Neural progenitor cell (in vitro differentiated cells): ENCODE data around the gene TLR6. TPM values are rescaled to one million over a fixed set of nuclear protein-coding genes. Genes with fewer than 3 reads are reported as not detected.

Source experiments
- DNase-seq: peaks from one replicate; pipeline ENCODE4 v3.0.0-alpha.2; 2016; ENCODE audit warnings: low spot score
- H2AFZ ChIP-seq: fragments of 200-600 bp; sonication (generic); replicated peaks from 2 replicates; pipeline ENCODE4 v1.6.1; 2016; ENCODE audit warnings: antibody characterized with exemption
- H3F3A ChIP-seq: fragments of 200-600 bp; sonication (generic); 2 replicates; pipeline ENCODE4 v1.6.1; 2016; ENCODE audit warnings: antibody characterized with exemption, low read depth
- H3K27ac ChIP-seq: fragments of 200-600 bp; sonication (generic); 2 replicates; pipeline ENCODE4 v1.5.1; 2016; ENCODE audit warnings: mild to moderate bottlenecking
- H3K27me3 ChIP-seq: fragments of 200-600 bp; sonication (generic); 2 replicates; pipeline ENCODE4 v1.6.1; 2016; ENCODE audit warnings: mild to moderate bottlenecking, moderate library complexity
- H3K36me3 ChIP-seq: fragments of 200-600 bp; sonication (generic); 2 replicates; pipeline ENCODE4 v1.5.1; 2016
- H3K4me1 ChIP-seq: fragments of 200-600 bp; sonication (generic); 2 replicates; pipeline ENCODE4 v1.6.1; 2016; ENCODE audit warnings: mixed run types
- H3K4me2 ChIP-seq: fragments of 200-600 bp; sonication (generic); 2 replicates; pipeline ENCODE4 v1.6.1; 2016
- H3K4me3 ChIP-seq: fragments of 200-600 bp; sonication (generic); 2 replicates; pipeline ENCODE4 v1.5.1; 2016
- H3K79me2 ChIP-seq: fragments of 200-600 bp; sonication (generic); 2 replicates; pipeline ENCODE4 v1.6.1; 2016; ENCODE audit warnings: low read depth
- H3K9ac ChIP-seq: fragments of 200-600 bp; sonication (generic); 2 replicates; pipeline ENCODE4 v1.6.1; 2016
- H3K9me3 ChIP-seq: fragments of 200-600 bp; sonication (generic); 2 replicates; pipeline ENCODE4 v1.5.1; 2016; ENCODE audit warnings: low read depth
- H4K20me1 ChIP-seq: fragments of 200-600 bp; sonication (generic); 2 replicates; pipeline ENCODE4 v1.6.1; 2016; ENCODE audit warnings: low read depth
- H3K27ac Mint-ChIP-seq: 3 replicates; pipeline ENCODE4 v1.8.0; 2021; ENCODE audit warnings: mixed read lengths
- H3K27me3 Mint-ChIP-seq: 2 replicates; pipeline ENCODE4 v1.8.0; 2022; ENCODE audit warnings: low read depth, mild to moderate bottlenecking, inconsistent platforms, moderate library complexity, mixed read lengths; ENCODE audit not compliant: insufficient read depth
- H3K36me3 Mint-ChIP-seq: 3 replicates; pipeline ENCODE4 v1.8.0; 2021; ENCODE audit warnings: mixed read lengths
- H3K4me1 Mint-ChIP-seq: 3 replicates; pipeline ENCODE4 v1.8.0; 2021; ENCODE audit warnings: mixed read lengths
- H3K4me3 Mint-ChIP-seq: 3 replicates; pipeline ENCODE4 v1.8.0; 2021; ENCODE audit warnings: mild to moderate bottlenecking, moderate library complexity, mixed read lengths
- H3K9me3 Mint-ChIP-seq: 3 replicates; pipeline ENCODE4 v1.8.0; 2020; ENCODE audit warnings: mixed read lengths
- EZH2 ChIP-seq: fragments of 200-600 bp; sonication (generic); IDR thresholded peaks from 2 replicates; pipeline ENCODE4 v1.6.1; 2017; ENCODE audit warnings: antibody characterized with exemption, mild to moderate bottlenecking, moderate library complexity
- EZH2phosphoT487 ChIP-seq: fragments of 200-600 bp; sonication (generic); IDR thresholded peaks from 2 replicates; pipeline ENCODE4 v1.6.1; 2017; ENCODE audit warnings: antibody characterized with exemption
- total RNA-seq: library from RNA; depleted of rRNA; stranded (reverse); fragments of >200 nt; gene quantifications from 2 replicates; pipeline ENCODE4 v1.2.3, GENCODE V29; 2015; ENCODE audit warnings: low replicate concordance
- TF ChIP-seq, protein P1 (sequence below): fragments of 200-600 bp; sonication (generic); IDR thresholded peaks from 2 replicates; pipeline ENCODE4 v1.5.1; 2017; ENCODE audit warnings: antibody characterized with exemption, mild to moderate bottlenecking

TLR6 gene
- total RNA-seq, 1 donor from 2014 or later = 0.07 TPM

DNA sequence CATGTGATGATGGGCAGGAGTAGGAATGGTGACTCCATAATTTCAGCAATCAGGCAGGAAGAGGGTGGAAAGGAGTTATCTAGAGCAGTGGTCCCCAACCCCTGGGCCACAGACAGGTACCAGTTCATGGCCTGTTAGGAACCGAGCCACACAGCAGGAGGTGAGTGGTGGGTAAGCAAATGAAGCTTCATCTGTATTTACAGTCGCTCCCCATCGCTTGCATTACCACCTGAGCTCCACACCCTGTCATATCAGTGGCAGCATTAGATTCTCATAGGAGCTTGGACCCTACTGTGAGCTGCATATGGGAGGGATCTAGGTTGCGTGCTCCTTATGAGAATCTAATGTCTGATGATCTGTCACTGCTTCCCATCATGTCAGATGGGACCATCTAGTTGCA lies 72.5 kb downstream of the TLR6 start:
- no peaks in the 10 kb centered on the region for H3K9me3 Mint-ChIP-seq
- H3K27me3 Mint-ChIP-seq = peaks cover 2% of the 10 kb centered on the region
- Histone ChIP-seq H3K79me2 (no peaks in the 10 kb centered on the region), H3F3A (no peaks in the 10 kb centered on the region), H3K36me3 (no peaks in the 10 kb centered on the region), H3K9ac (no peak overlapping the region), H3K4me2 (no peak overlapping the region), H4K20me1 (no peaks in the 10 kb centered on the region), H3K4me1 (no peaks in the 10 kb centered on the region), H3K27me3 (no peaks in the 10 kb centered on the region), H3K27ac (no peak overlapping the region), H3K4me3 (no peak overlapping the region), H2AFZ (no peak overlapping the region), H3K9me3 (no peaks in the 10 kb centered on the region)
- no peak overlapping the region for H3K27ac Mint-ChIP-seq
- DNase-seq = no peak
- peaks cover 2% of the 10 kb centered on the region for H3K4me1 Mint-ChIP-seq
- no peaks in the 10 kb centered on the region for H3K36me3 Mint-ChIP-seq
- no peak overlapping the region for H3K4me3 Mint-ChIP-seq
- TF ChIP-seq, protein P1, sequence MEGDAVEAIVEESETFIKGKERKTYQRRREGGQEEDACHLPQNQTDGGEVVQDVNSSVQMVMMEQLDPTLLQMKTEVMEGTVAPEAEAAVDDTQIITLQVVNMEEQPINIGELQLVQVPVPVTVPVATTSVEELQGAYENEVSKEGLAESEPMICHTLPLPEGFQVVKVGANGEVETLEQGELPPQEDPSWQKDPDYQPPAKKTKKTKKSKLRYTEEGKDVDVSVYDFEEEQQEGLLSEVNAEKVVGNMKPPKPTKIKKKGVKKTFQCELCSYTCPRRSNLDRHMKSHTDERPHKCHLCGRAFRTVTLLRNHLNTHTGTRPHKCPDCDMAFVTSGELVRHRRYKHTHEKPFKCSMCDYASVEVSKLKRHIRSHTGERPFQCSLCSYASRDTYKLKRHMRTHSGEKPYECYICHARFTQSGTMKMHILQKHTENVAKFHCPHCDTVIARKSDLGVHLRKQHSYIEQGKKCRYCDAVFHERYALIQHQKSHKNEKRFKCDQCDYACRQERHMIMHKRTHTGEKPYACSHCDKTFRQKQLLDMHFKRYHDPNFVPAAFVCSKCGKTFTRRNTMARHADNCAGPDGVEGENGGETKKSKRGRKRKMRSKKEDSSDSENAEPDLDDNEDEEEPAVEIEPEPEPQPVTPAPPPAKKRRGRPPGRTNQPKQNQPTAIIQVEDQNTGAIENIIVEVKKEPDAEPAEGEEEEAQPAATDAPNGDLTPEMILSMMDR = no peak
- TF ChIP-seq EZH2phosphoT487 (no peak), EZH2 (no peak)

DNA sequence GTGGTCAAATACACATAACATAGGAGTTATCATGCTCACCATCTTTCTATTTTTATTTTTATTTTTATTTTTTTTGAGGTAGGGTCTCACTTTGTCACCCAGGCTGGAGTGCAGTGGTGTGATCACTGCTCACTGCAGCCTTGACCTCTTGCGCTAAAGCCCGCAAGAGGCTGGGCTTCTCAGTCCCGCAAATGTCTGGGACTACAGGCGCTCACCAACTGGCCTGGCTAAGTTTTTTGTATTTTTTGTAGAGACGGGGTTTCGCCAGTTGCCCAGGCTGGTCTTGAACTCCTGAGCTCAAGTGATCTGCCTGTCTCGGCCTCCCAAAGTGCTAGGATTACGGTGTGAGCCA lies 73.5 kb downstream of the TLR6 start:
- H3K27me3 ChIP-seq = no peaks in the 10 kb centered on the region
- H3K9ac ChIP-seq = no peak overlapping the region
- H3K4me1 ChIP-seq = no peaks in the 10 kb centered on the region
- TF ChIP-seq EZH2 = no peak
- no peak for TF ChIP-seq EZH2phosphoT487
- TF ChIP-seq, protein P1 = no peak
- no peaks in the 10 kb centered on the region for H3K36me3 ChIP-seq
- no peak overlapping the region for H3K4me3 Mint-ChIP-seq
- H3K4me1 Mint-ChIP-seq = peaks cover 2% of the 10 kb centered on the region
- no peaks in the 10 kb centered on the region for H3K9me3 ChIP-seq
- H3K27me3 Mint-ChIP-seq = peaks cover 2% of the 10 kb centered on the region
- no peak for DNase-seq
- no peak overlapping the region for H3K27ac ChIP-seq
- H3K9me3 Mint-ChIP-seq = no peaks in the 10 kb centered on the region
- no peak overlapping the region for H2AFZ ChIP-seq
- H3K36me3 Mint-ChIP-seq = no peaks in the 10 kb centered on the region
- H3K4me3 ChIP-seq = no peak overlapping the region
- no peaks in the 10 kb centered on the region for H3K79me2 ChIP-seq
- no peak overlapping the region for H3K27ac Mint-ChIP-seq
- no peaks in the 10 kb centered on the region for H3F3A ChIP-seq
- H4K20me1 ChIP-seq = no peaks in the 10 kb centered on the region
- no peak overlapping the region for H3K4me2 ChIP-seq

DNA sequence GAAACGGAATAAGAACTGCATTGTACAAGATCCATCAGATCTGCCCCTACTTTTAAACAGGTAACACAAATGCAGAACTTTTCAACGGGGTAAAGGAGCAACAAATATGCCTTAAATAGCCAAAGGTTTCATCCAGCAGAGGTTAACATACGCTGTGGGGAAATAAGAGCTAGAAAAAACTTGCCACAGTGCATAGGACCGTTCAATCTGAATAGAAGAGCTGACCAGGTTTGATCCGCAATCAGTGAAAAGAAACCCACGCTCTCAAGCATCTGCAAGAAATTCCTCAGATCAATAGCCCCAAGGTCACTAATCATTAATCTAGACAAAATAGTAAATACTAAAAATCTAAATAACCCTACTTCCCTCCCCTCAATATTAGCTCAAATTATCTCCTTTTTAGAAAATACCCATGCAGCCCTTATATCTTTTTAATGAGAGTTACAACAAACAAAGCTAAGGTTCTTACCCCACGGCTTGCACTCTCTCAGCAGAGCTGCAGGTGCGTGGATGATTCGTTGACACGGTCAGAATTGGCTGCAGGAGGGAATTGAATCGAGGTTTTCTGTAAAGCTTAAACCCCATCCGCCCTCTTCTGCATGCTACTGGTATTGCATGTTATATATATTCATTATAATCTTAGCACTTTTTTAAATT lies 74.0 kb downstream of the TLR6 start, which contains the start of gene TLR10:
Gene TLR10 (minus strand): TSS at position 539 of the 657 bp plus-strand sequence. CDS start 7,400 bp downstream, outside the sequence.
- peak; percentile 77 for DNase-seq
- Histone ChIP-seq H3K27ac (no peak within 1 kb of the TSS), H3K9ac (no peak within 1 kb of the TSS), H3K4me3 (no peak within 1 kb of the TSS), H3K9me3 (no peaks in the 10 kb centered on the region), H2AFZ (no peak within 1 kb of the TSS), H3K79me2 (no peaks in the 10 kb centered on the region), H3K4me2 (no peak within 1 kb of the TSS), H3K4me1 (no peaks in the 10 kb centered on the region), H3F3A (no peaks in the 10 kb centered on the region), H3K27me3 (no peaks in the 10 kb centered on the region), H4K20me1 (no peaks in the 10 kb centered on the region), H3K36me3 (no peaks in the 10 kb centered on the region)
- Mint-ChIP-seq H3K4me3 (no peak within 1 kb of the TSS), H3K9me3 (no peaks in the 10 kb centered on the region), H3K4me1 (peaks cover 2% of the 10 kb centered on the region), H3K27me3 (peaks cover 2% of the 10 kb centered on the region), H3K36me3 (no peaks in the 10 kb centered on the region), H3K27ac (no peak within 1 kb of the TSS)
- TF ChIP-seq EZH2phosphoT487 = no peak
- TF ChIP-seq, protein P1 = peak; percentile 66
